ENCODE measurements around the gene ARMCX6. TPM values are rescaled to one million over a fixed set of nuclear protein-coding genes. Genes with fewer than 3 reads are reported as not detected.

Gene ARMCX6
- total and polyA plus RNA-seq, 2 of the 8 experiments (the other 6 are each of a cell fraction or from before 2014, with no cell fraction given) = 24.9 to 40.0 TPM

GRCh38 chrX:101642093-101642492 is 24.3 kb upstream of the ARMCX6 start:
- H3K9ac ChIP-seq (replicated peaks in 1 of 4; ENCODE audit: extremely low read depth in 1 of 4, low read depth in 3 of 4, low read length in 3 of 4) = no peak overlapping the region
- TF ChIP-seq KDM5A (IDR thresholded peaks at IDR 0.05; ENCODE audit: low read length) (no peak), CEBPB (IDR thresholded peaks at IDR 0.05; ENCODE audit: low read depth, low read length) (no peak)
- H2AFZ ChIP-seq (ENCODE audit: low read length) = no peak overlapping the region
- no peak overlapping the region for H4K8ac ChIP-seq (ENCODE audit: extremely low read depth, insufficient read depth, low read length)
- no peaks in the 10 kb centered on the region for H3K9me3 ChIP-seq (ENCODE audit: insufficient read depth in 2 of 2, low read depth in 1 of 2, low read length in 1 of 2)
- no peak overlapping the region for H2BK120ac ChIP-seq (replicated peaks; ENCODE audit: low read depth, low read length)
- no peak overlapping the region for H2BK15ac ChIP-seq (ENCODE audit: low read length)
- no peak overlapping the region for H3K27ac ChIP-seq (ENCODE audit: low read depth, low read length)
- H3K23me2 ChIP-seq (ENCODE audit: low read depth, low read length) = no peaks in the 10 kb centered on the region
- H2BK12ac ChIP-seq (ENCODE audit: low read depth, low read length) = no peak overlapping the region
- H2BK20ac ChIP-seq (ENCODE audit: low read length) = no peak overlapping the region
- ChIA-PET CTCF (ENCODE audit: partially characterized antibody) (interaction anchor here (0.6 to 2.0 kb wide), 2 partner anchors 117 to 161 kb away, joined by 3 to 5 read pairs; no protein-coding TSS in a partner anchor), POLR2A (ENCODE audit: partially characterized antibody) (no interaction called here)
- no peaks in the 10 kb centered on the region for H3K4me1 ChIP-seq (replicated peaks in 1 of 4; ENCODE audit: control insufficient read depth in 3 of 4, insufficient read depth in 4 of 4, low read length in 3 of 4)
- H3K4me2 ChIP-seq (ENCODE audit: insufficient read depth in 1 of 2, low read depth in 2 of 2, low read length in 2 of 2) = no peak overlapping the region
- H3K36me3 ChIP-seq (ENCODE audit: control insufficient read depth in 2 of 4, insufficient read depth in 4 of 4, low read length in 3 of 4) = no peaks in the 10 kb centered on the region
- no peak overlapping the region for H3K4ac ChIP-seq (replicated peaks; ENCODE audit: insufficient read length, low read depth, low read length)
- no peaks in the 10 kb centered on the region for H3K79me2 ChIP-seq (ENCODE audit: control insufficient read depth in 1 of 2, insufficient read depth in 2 of 2, low read length in 2 of 2)
- no peak overlapping the region for H3K4me3 ChIP-seq (ENCODE audit: extremely low read depth in 1 of 4, insufficient read depth in 2 of 4, low read depth in 3 of 4, low read length in 4 of 4)
- no peak overlapping the region for H3K14ac ChIP-seq (ENCODE audit: insufficient read length)
- H4K91ac ChIP-seq (replicated peaks; ENCODE audit: insufficient read length, low read length) = no peak overlapping the region
- H2AK5ac ChIP-seq (ENCODE audit: low read depth, low read length) = no peak overlapping the region
- H3K18ac ChIP-seq (ENCODE audit: extremely low read depth, low read length) = no peak overlapping the region
- H3K79me1 ChIP-seq (ENCODE audit: low read depth, low read length) = no peaks in the 10 kb centered on the region
- no peaks in the 10 kb centered on the region for H3K27me3 ChIP-seq (replicated peaks in 1 of 4; ENCODE audit: control insufficient read depth in 3 of 4, extremely low read depth in 1 of 4, insufficient read depth in 3 of 4, low read length in 3 of 4)
- 60% methylated on average over 1 of the region's 1 CpG; no CpG with 5 or more reads in 1 of the 2 experiments for WGBS, 2 experiments (ENCODE audit: extremely low coverage in 1 of 2, insufficient coverage in 1 of 2, insufficient read length in 1 of 2, insufficient replicate concordance in 2 of 2, low coverage in 1 of 2, low lambda C conversion rate in 2 of 2, missing lambda C conversion rate in 1 of 2)
- no peak overlapping the region for H3K23ac ChIP-seq (ENCODE audit: insufficient read length)
- no peak overlapping the region for H2BK5ac ChIP-seq (ENCODE audit: low read depth, low read length)
- no peak overlapping the region for H4K5ac ChIP-seq (ENCODE audit: insufficient read length, low read depth, low read length)
- DNase-seq (ENCODE audit: low read depth in 1 of 2, low spot score in 2 of 2) = no peak
- FAIRE-seq = no peak
- no peak overlapping the region for H3K56ac ChIP-seq (replicated peaks; ENCODE audit: insufficient read length, low read depth, low read length)
- no peaks in the 10 kb centered on the region for H4K20me1 ChIP-seq (replicated peaks in 1 of 2; ENCODE audit: control insufficient read depth in 1 of 2, insufficient read depth in 2 of 2, low read length in 2 of 2)
